GDM1 (cell line): ENCODE data around the gene ACOXL.

Experiments used
- DNase-seq: peaks from one replicate; lab custom pipeline; 2025; lab: John Stamatoyannopoulos, UW

ACOXL gene

DNA sequence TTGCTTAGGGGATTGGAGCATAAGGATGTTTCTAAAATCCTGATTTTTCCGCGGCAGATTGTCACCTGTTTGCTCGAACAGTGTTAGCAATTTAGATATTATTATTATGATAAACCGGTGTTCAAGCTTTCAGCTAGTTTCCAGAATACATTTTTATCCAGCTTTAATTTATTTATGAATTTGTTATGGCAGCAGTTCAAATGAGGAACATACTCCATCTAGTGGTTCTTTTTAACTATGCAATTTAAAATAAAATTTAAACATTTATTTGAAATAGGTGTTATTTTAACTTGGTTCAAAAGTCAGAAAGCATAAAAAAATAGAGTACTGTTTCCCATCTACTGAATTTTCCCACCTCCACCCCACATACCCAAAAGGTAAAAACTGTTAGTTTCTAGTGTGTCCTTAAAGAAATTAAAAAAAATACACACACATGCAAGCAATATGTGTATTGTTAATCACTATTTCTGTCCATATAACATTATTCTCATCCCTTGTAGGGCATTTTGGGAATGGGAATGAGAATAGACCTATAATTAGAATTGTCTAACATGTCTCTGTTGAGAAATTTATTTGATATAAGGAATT is 23.2 kb downstream of the ACOXL start:
- DNase-seq, result no peak

GRCh38 chr2:110759411-110759810 is 27.0 kb downstream of the ACOXL start:
- DNase-seq, result no peak

DNA sequence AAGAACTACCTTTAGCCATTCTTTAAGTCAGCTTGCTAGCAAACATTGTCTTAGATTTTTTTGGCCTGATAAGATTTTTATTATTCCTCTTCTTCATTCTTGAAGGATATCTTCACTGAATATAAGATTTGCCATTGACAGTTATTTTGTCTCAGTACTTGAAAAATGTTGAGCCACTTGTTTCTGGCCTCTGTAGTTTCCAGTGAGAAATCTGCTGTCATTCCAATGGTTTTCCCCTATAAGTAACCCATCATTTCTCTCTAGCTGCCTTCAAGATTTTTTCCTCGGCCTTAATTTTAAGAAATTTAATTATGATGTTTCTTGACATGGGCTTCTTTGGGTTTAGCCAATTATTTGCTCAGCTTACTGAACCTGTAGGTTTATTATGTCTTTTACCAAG is 32.6 kb downstream of the ACOXL start:
- no peak for DNase-seq

DNA sequence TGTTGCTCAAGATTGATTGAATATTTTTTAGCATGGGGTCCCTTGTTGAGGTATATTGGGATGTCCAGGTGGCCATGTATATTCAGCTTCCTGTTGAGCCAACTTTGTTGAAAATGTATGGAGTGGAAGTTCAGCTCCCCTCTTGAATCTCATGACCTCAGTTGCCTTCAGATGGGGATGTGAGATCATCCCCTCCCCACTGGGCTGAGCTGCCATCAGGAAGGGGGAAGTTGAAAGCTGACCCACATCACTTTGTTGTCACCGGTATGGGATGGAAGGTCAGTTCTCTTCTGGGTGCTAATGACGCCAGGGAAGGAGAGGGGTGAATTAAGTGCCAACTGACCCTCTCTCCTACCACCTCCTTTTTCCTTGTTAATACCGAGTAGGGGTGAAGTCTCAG is 33.9 kb downstream of the ACOXL start:
- no peak for DNase-seq

DNA sequence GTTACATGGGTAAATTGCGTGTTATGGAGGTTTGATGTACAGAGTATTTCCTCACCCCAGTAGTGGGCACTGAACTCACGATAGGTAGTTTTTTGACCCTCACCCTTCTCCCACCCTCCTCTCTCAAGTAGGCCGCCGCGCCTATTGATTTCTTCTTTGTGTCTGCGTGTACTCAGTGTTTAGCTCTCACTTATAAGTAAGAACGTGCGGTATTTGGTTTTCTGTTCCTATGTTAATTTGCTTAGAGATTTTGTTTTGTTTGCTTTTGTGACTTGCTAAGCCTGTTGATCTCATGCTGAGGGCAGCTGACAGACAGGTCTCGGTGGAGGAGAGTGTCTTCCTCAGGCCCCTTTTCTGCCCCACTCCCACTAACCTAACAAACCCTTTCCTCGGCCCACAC is 36.2 kb downstream of the ACOXL start:
- DNase-seq, result no peak

GRCh38 chr2:110770404-110770958 is 38.1 kb downstream of the ACOXL start:
- DNase-seq, result no peak

GRCh38 chr2:110770959-110771431 is 38.6 kb downstream of the ACOXL start:
- no peak for DNase-seq

DNA sequence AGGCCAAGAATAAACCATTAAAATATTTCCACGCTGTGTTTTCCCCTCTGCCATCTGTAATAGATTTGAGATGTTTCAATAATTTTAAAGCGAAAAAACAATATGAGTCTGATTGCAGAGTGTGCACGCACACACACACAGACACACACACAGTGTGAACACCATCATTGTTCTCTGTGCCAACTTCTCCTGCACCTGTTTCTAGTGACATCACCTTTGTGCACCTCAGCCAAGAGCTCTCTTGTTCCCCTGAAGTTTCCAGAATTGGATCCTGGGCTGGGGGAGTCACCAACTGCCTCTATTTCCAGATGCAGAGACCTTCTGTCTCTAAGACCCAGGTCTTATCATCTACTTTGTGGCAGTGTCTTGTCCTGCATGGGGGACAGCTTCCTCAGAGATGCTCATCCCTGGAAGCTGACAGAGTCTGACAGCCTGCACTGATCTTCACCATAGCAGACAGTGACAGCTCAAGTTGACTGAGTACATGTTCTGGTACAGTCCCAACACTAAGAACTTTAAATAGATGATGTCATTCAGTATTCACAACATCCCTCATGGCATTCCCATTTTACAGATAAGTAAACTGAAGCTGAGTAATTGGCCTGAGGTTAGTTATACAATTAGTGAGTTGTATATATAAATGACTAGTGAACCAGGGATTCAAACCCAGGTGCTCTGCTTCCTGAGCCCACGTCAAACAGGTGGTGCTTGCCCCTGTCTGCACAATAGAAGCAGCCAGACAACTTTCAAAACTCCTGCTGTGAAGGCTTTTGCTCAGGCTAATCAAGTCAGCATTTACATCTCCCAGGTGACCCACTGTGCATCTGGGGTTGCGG is 39.4 kb downstream of the ACOXL start:
- DNase-seq, result no peak

DNA sequence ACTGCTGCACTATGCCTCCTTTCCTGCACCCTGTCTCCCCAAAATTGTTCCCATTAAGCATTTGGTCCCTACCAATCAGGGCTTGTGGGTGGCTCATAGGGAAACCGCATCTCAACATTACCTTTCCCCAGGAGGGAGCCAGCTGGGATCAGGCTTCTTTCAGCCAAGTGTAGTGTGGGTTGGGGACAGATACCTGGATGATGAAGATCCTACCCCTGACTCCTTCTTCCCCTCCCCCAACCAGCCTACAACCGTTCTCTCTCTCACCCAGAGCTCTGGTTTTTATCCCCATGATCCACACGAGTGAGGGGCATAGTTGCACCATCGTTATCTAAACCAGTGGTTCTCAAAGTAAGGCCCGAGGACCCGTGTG is 40.0 kb downstream of the ACOXL start:
- DNase-seq, result no peak

GRCh38 chr2:110773401-110773921 is 41.1 kb downstream of the ACOXL start:
- DNase-seq, result no peak

DNA sequence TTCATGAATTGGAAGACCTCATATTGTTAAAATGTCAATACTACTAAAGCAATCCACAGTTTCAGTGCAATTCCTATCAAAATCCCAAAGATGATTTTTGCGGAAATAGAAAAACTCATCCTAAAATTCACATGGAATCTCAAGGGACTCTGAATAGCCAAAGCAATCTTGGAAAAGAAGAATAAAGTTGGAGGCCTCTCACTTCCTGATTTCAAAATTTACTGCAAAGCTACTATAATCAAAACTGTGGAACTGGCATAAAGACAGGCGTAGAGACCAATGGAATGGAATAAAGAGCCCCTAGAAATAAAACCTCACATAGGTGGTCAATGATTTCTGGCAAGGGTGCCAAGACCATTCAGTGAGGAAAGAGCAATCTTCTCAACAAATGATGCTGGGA is 42.3 kb downstream of the ACOXL start:
- DNase-seq, result no peak

- no peak for DNase-seq
Measured at GRCh38 chr2:110777531-110778311, 45.3 kb downstream of the ACOXL start.

- DNase-seq, result no peak
Measured at GRCh38 chr2:110780461-110780860, 48.1 kb downstream of the ACOXL start.

GRCh38 chr2:110783196-110783873 is 51.0 kb downstream of the ACOXL start:
- no peak for DNase-seq

- DNase-seq, result no peak
Measured at GRCh38 chr2:110784047-110784631, 51.8 kb downstream of the ACOXL start.

DNA sequence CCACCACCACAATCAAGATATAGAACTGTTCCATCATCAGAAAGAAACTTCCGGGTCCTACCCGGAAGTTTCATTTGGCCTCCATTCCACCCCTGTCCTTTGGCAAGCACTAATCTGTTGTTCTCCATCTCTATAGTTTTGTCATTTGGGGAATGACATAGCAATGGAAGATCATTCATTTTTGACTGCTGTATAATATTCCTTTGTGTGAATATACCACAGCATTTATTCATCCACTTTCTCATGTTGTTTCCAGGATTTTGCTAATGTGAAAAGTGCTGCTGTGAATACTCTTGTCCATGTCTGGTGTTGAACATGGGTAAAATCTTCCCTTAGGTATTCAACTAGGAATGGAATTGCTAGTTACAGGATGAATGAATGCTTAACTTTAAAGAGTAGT is 53.1 kb downstream of the ACOXL start:
- DNase-seq, result no peak

DNA sequence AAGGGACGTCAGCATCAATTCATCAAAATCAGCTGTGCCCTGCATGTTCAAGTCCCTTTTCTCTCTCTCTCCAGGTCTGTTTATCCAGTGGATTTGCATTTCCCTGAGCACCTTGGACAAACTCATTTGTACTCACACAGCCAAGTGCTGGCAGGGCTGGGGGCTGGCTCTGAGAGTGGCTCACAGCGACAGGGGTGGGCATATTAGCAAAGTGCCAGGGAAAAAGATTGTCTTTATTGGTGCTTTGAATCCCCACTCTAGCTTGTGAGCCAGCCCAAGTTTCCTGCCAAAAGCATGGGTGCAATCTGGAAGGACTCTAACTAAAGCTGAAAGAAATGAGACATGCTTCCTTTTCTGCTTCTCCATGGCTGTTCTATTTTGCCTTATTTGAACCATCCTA is 56.6 kb downstream of the ACOXL start:
- DNase-seq, result no peak

DNA sequence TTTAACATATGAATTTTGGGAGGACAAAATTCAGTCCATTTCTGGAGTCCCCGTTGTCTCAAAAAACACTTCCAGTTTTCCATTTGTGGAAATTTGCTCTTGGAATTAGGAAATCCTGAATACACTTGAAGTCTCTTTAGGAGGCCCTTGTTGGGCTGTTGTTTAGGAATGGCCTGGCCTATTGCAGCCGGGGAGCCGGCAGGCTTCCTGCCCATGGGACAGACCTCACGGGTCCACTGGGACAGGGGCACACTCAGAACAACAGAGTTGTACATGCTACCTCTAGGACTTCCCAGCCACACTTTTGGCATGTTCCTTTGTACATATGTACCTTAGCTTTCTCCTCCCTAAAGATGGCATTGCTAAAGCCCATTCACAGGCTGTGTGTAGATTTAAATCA is 57.3 kb downstream of the ACOXL start:
- no peak for DNase-seq

- no peak for DNase-seq
Measured at GRCh38 chr2:110790907-110791306, 58.5 kb downstream of the ACOXL start.

GRCh38 chr2:110791435-110791834 is 59.1 kb downstream of the ACOXL start:
- no peak for DNase-seq

DNA sequence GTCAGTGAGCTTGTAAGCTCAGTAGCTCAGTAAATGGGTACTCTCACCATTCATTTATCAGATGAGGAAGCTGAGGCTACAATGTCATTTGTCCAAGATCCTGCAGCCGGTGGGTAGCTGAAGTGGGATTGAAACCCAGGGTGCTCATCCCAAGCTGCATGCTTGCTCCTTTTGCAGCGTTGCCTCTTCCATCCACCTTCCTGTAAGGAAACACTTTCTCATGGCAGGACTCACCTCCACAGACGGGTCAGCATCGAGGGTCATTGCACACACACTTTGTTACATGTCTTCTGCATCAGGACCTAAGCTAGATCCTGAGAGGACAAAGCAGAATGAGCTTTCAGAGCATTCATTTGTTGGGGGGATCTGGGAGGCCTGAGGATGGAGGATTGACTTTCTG is 60.7 kb downstream of the ACOXL start:
- no peak for DNase-seq
